ENCODE data around the gene GFI1. TPM values are rescaled to one million over a fixed set of nuclear protein-coding genes. Genes with fewer than 3 reads are reported as not detected.

The GFI1 gene
- total and polyA plus RNA-seq, 2 of the 8 experiments (the other 6 are each of a cell fraction or from before 2014, with no cell fraction given): 0.08 to 0.17 TPM

- Histone ChIP-seq H3K4me3 (ENCODE audit: extremely low read depth in 1 of 4, insufficient read depth in 2 of 4, low read depth in 3 of 4, low read length in 4 of 4) (no peak overlapping the region), H3K23ac (ENCODE audit: insufficient read length) (no peak overlapping the region), H2AK5ac (ENCODE audit: low read depth, low read length) (no peak overlapping the region), H3K79me1 (ENCODE audit: low read depth, low read length) (no peaks in the 10 kb centered on the region), H3K18ac (ENCODE audit: extremely low read depth, low read length) (no peak overlapping the region), H3K4me2 (ENCODE audit: insufficient read depth in 1 of 2, low read depth in 2 of 2, low read length in 2 of 2) (no peak overlapping the region), H3K9me3 (ENCODE audit: insufficient read depth in 2 of 2, low read depth in 1 of 2, low read length in 1 of 2) (no peaks in the 10 kb centered on the region), H3K56ac (replicated peaks; ENCODE audit: insufficient read length, low read depth, low read length) (no peak overlapping the region), H2BK5ac (ENCODE audit: low read depth, low read length) (no peak overlapping the region), H2BK15ac (ENCODE audit: low read length) (no peak overlapping the region), H4K5ac (ENCODE audit: insufficient read length, low read depth, low read length) (no peak overlapping the region), H3K36me3 (ENCODE audit: control insufficient read depth in 2 of 4, insufficient read depth in 4 of 4, low read length in 3 of 4) (no peaks in the 10 kb centered on the region), H4K8ac (ENCODE audit: extremely low read depth, insufficient read depth, low read length) (no peak overlapping the region), H3K27me3 (replicated peaks in 1 of 4; ENCODE audit: control insufficient read depth in 3 of 4, extremely low read depth in 1 of 4, insufficient read depth in 3 of 4, low read length in 3 of 4) (no peaks in the 10 kb centered on the region), H3K9ac (replicated peaks in 1 of 4; ENCODE audit: extremely low read depth in 1 of 4, low read depth in 3 of 4, low read length in 3 of 4) (no peak overlapping the region), H3K27ac (ENCODE audit: low read depth, low read length) (no peak overlapping the region), H3K79me2 (ENCODE audit: control insufficient read depth in 1 of 2, insufficient read depth in 2 of 2, low read length in 2 of 2) (no peaks in the 10 kb centered on the region), H2BK120ac (replicated peaks; ENCODE audit: low read depth, low read length) (no peak overlapping the region), H3K4ac (replicated peaks; ENCODE audit: insufficient read length, low read depth, low read length) (no peak overlapping the region), H4K20me1 (replicated peaks in 1 of 2; ENCODE audit: control insufficient read depth in 1 of 2, insufficient read depth in 2 of 2, low read length in 2 of 2) (no peaks in the 10 kb centered on the region), H3K23me2 (ENCODE audit: low read depth, low read length) (no peaks in the 10 kb centered on the region), H4K91ac (replicated peaks; ENCODE audit: insufficient read length, low read length) (no peak overlapping the region), H3K14ac (ENCODE audit: insufficient read length) (no peak overlapping the region), H2AFZ (ENCODE audit: low read length) (no peak overlapping the region), H3K4me1 (replicated peaks in 1 of 4; ENCODE audit: control insufficient read depth in 3 of 4, insufficient read depth in 4 of 4, low read length in 3 of 4) (no peaks in the 10 kb centered on the region), H2BK20ac (ENCODE audit: low read length) (no peak overlapping the region), H2BK12ac (ENCODE audit: low read depth, low read length) (no peak overlapping the region)
- DNase-seq (ENCODE audit: low read depth in 1 of 2, low spot score in 2 of 2) (no peak), FAIRE-seq (no peak)
- ChIA-PET CTCF (ENCODE audit: partially characterized antibody) (interaction anchor here (0.7 to 1.1 kb wide), 2 partner anchors 15 to 20 kb away, joined by 3 read pairs; no protein-coding TSS in a partner anchor), POLR2A (ENCODE audit: partially characterized antibody) (interaction anchor here (0.7 kb wide), 1 partner anchor 218 kb away, joined by 4 read pairs; no protein-coding TSS in a partner anchor)
- WGBS, 2 experiments (ENCODE audit: extremely low coverage in 1 of 2, insufficient coverage in 1 of 2, insufficient read length in 1 of 2, insufficient replicate concordance in 2 of 2, low coverage in 1 of 2, low lambda C conversion rate in 2 of 2, missing lambda C conversion rate in 1 of 2): 86% methylated on average over 1 of the region's 1 CpG; no CpG with 5 or more reads in 1 of the 2 experiments
- no peak for TF ChIP-seq EZH2 (IDR thresholded peaks at IDR 0.05; ENCODE audit: low read depth, low read length, severe bottlenecking)
- no peak for TF ChIP-seq JUND (IDR thresholded peaks at IDR 0.05; ENCODE audit: low read length)
- TF ChIP-seq SP1 (IDR thresholded peaks at IDR 0.05; ENCODE audit: low read depth, low read length): no peak
- no peak for TF ChIP-seq CEBPB (IDR thresholded peaks at IDR 0.05; ENCODE audit: low read depth, low read length)
- TF ChIP-seq, protein P1, sequence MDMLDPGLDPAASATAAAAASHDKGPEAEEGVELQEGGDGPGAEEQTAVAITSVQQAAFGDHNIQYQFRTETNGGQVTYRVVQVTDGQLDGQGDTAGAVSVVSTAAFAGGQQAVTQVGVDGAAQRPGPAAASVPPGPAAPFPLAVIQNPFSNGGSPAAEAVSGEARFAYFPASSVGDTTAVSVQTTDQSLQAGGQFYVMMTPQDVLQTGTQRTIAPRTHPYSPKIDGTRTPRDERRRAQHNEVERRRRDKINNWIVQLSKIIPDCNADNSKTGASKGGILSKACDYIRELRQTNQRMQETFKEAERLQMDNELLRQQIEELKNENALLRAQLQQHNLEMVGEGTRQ (IDR thresholded peaks at IDR 0.05; ENCODE audit: low read length): no peak
- TF ChIP-seq, protein P2, sequence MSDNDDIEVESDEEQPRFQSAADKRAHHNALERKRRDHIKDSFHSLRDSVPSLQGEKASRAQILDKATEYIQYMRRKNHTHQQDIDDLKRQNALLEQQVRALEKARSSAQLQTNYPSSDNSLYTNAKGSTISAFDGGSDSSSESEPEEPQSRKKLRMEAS (IDR thresholded peaks at IDR 0.05): no peak
- no peak for TF ChIP-seq SUZ12 (IDR thresholded peaks at IDR 0.05; ENCODE audit: low read length)
- no peak for TF ChIP-seq ZNF274 (IDR thresholded peaks at IDR 0.05; ENCODE audit: borderline replicate concordance, extremely low read depth, low read length)
- TF ChIP-seq KDM5A (IDR thresholded peaks at IDR 0.05; ENCODE audit: low read length): no peak
- TF ChIP-seq CBX5 (IDR thresholded peaks at IDR 0.05; ENCODE audit: low read depth, low read length): no peak
- no peak for TF ChIP-seq KDM1A (IDR thresholded peaks at IDR 0.05; ENCODE audit: borderline replicate concordance, low read length)
- no peak for TF ChIP-seq SRF (IDR thresholded peaks at IDR 0.05; ENCODE audit: low read depth, low read length)
- TF ChIP-seq ATF3 (IDR thresholded peaks at IDR 0.05; ENCODE audit: insufficient read depth, low read depth, low read length): no peak
These were observed 21.5 kb downstream of the GFI1 start for GRCh38 chr1:92465256-92465647.

All from H1 (cell line).